ENCODE results near the gene NOS1AP.

Gene NOS1AP

DNA sequence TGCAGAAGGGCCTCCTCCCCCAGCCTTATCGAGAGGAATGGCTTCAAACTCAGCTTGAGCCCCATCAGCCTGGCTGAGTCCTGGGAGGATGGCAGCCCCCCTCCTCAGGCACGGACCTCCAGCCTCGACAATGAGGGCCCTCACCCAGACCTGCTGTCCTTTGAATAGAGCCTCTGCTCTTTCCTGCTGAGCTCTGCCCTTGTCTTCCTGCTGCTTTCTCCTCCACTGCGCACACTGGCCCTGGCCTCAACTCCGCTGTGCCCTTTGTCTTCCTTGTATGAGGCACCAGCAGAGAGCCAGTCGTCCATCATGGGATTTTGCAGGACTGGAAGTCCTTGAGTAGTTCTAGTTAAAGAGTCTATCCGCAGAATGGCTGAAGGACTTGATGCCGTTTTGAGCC is 314.0 kb downstream of the NOS1AP start:
- H3K4me2 ChIP-seq (ENCODE audit: low read length, poor library complexity, severe bottlenecking) = no peak overlapping the region
- WGBS = 93% methylated on average over 8 of the region's 8 CpGs

DNA sequence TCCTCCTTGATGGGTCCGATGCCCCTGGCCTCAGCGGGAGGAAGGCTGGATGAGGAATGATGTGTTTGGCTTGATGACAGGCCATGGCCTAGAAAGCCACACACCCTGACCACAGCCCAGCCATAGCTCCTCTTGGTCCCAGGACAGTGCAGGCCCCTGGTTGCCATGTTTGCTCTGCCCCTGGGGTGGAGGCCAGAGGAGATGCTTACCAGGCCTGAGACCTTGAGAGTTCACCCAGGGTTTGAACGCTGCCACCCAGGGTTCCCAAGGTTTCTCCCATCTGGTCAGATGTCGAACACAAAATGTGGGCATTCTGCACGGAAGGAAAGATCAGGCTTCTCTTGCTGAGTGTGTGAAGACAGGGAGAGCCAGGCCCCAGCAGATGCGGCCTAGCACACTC is 314.6 kb downstream of the NOS1AP start:
- H3K14ac ChIP-seq (ENCODE audit: low read length in 2 of 2) = no peak overlapping the region
- H2BK12ac ChIP-seq (ENCODE audit: low read length in 2 of 2) = no peak overlapping the region
- no peak overlapping the region for H3K4ac ChIP-seq (ENCODE audit: low read depth in 1 of 2, low read length in 2 of 2)
- no peak overlapping the region for H2AK5ac ChIP-seq (ENCODE audit: low read length, severe bottlenecking)
- no peak overlapping the region for H2BK120ac ChIP-seq (ENCODE audit: low read depth, low read length)
- H3K9ac ChIP-seq (ENCODE audit: low read length) = no peak overlapping the region
- no peak overlapping the region for H3K4me2 ChIP-seq (ENCODE audit: low read length, poor library complexity, severe bottlenecking)
- H3K4me1 ChIP-seq (ENCODE audit: control insufficient read depth, insufficient read depth, low read depth, low read length) = peaks cover 8% of the 10 kb centered on the region
- no peak overlapping the region for H3K23ac ChIP-seq (ENCODE audit: low read length in 2 of 2)
- WGBS = 95% methylated on average over 4 of the region's 6 CpGs
- H2BK5ac ChIP-seq (ENCODE audit: low read depth, low read length, poor library complexity, severe bottlenecking) = no peak overlapping the region
- H2AFZ ChIP-seq (ENCODE audit: low read depth, low read length) = no peak overlapping the region
- H3K27ac ChIP-seq (ENCODE audit: low read length, poor library complexity, severe bottlenecking) = no peak overlapping the region
- peaks cover 0 to 4% of the 10 kb centered on the region in 2 experiments for H3K36me3 ChIP-seq (ENCODE audit: control insufficient read depth in 1 of 2, insufficient read depth in 2 of 2, low read depth in 1 of 2, low read length in 2 of 2)
- peaks cover 0 to 26% of the 10 kb centered on the region in 2 experiments for H3K27me3 ChIP-seq (ENCODE audit: control insufficient read depth in 1 of 2, insufficient read depth in 1 of 2, low read length in 2 of 2)
- no peak overlapping the region for H4K91ac ChIP-seq (ENCODE audit: low read length)
- no peak overlapping the region for H4K8ac ChIP-seq (ENCODE audit: low read length)
- H2BK15ac ChIP-seq (ENCODE audit: low read depth, poor library complexity, severe bottlenecking) = no peak overlapping the region
- no peak for DNase-seq
- H3K79me1 ChIP-seq (replicated peaks; ENCODE audit: low read length, poor library complexity, severe bottlenecking) = no peaks in the 10 kb centered on the region
- no peaks in the 10 kb centered on the region for H3K9me3 ChIP-seq (ENCODE audit: control insufficient read depth, low read length)
- no peak overlapping the region for H3K4me3 ChIP-seq (ENCODE audit: insufficient read depth in 1 of 2, low read depth in 1 of 2, low read length in 2 of 2)
- H3K18ac ChIP-seq (ENCODE audit: low read depth in 1 of 2, low read length in 2 of 2) = no peak overlapping the region

More for the DNA sequence above, 314.0 kb downstream of the NOS1AP start:
- peak overlapping the region in 1 of 2 experiments; percentile 51 for H3K14ac ChIP-seq (ENCODE audit: low read length in 2 of 2)
- H3K4me3 ChIP-seq (ENCODE audit: insufficient read depth in 1 of 2, low read depth in 1 of 2, low read length in 2 of 2) = no peak overlapping the region
- peaks cover 0 to 20% of the 10 kb centered on the region in 2 experiments for H3K27me3 ChIP-seq (ENCODE audit: control insufficient read depth in 1 of 2, insufficient read depth in 1 of 2, low read length in 2 of 2)
- peaks cover 0 to 4% of the 10 kb centered on the region in 2 experiments for H3K36me3 ChIP-seq (ENCODE audit: control insufficient read depth in 1 of 2, insufficient read depth in 2 of 2, low read depth in 1 of 2, low read length in 2 of 2)
- peaks cover 6% of the 10 kb centered on the region for H3K4me1 ChIP-seq (ENCODE audit: control insufficient read depth, insufficient read depth, low read depth, low read length)
- H2BK15ac ChIP-seq (ENCODE audit: low read depth, poor library complexity, severe bottlenecking) = no peak overlapping the region
- no peaks in the 10 kb centered on the region for H3K9me3 ChIP-seq (ENCODE audit: control insufficient read depth, low read length)
- no peak overlapping the region for H2AFZ ChIP-seq (ENCODE audit: low read depth, low read length)
- no peak overlapping the region for H3K18ac ChIP-seq (ENCODE audit: low read depth in 1 of 2, low read length in 2 of 2)
- H2BK12ac ChIP-seq (ENCODE audit: low read length in 2 of 2) = no peak overlapping the region
- H2AK5ac ChIP-seq (ENCODE audit: low read length, severe bottlenecking) = no peak overlapping the region
- H3K79me1 ChIP-seq (replicated peaks; ENCODE audit: low read length, poor library complexity, severe bottlenecking) = no peaks in the 10 kb centered on the region
- no peak overlapping the region for H3K9ac ChIP-seq (ENCODE audit: low read length)
- no peak overlapping the region for H4K8ac ChIP-seq (ENCODE audit: low read length)
- no peak overlapping the region for H3K4ac ChIP-seq (ENCODE audit: low read depth in 1 of 2, low read length in 2 of 2)
- DNase-seq = no peak
- no peak overlapping the region for H3K27ac ChIP-seq (ENCODE audit: low read length, poor library complexity, severe bottlenecking)
- H2BK5ac ChIP-seq (ENCODE audit: low read depth, low read length, poor library complexity, severe bottlenecking) = no peak overlapping the region
- H2BK120ac ChIP-seq (ENCODE audit: low read depth, low read length) = no peak overlapping the region
- H3K23ac ChIP-seq (ENCODE audit: low read length in 2 of 2) = no peak overlapping the region
- no peak overlapping the region for H4K91ac ChIP-seq (ENCODE audit: low read length)

DNA sequence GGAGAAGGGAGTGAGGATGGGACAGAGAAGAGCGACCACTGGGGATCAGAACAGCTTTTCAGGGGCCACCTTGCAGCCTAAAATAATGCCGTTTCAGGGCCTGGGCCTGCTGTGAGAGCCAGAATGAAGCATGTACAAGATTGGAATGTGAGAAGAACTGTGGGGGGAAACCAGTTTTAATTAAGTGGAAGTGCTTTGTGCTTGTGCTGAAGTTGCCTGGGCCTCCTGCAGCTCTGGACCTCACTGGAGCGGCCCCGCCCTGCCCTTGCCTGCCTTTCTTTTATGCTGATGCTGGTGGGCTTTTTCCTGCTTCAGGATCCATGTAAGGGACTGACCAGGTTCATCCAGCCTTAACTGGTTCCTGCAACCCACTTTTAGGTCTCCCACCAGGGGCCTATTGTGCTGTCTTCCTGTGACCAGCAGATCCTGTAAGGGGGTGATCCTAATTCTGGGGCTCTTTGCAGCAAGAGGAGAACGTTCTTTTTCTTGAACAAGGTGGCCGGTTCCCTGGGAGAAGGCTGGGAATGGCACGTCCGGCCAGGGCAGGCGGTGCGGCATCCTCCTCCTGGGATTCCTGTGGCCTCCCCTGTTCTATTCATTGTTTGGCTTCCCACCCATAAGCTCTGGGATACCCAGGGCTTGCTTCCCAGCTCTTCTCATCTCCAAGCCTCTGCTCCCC is 315.2 kb downstream of the NOS1AP start:
- DNase-seq = no peak
- H3K4me3 ChIP-seq (ENCODE audit: insufficient read depth in 1 of 2, low read depth in 1 of 2, low read length in 2 of 2) = no peak overlapping the region
- H3K23ac ChIP-seq (ENCODE audit: low read length in 2 of 2) = no peak overlapping the region
- peaks cover 0 to 4% of the 10 kb centered on the region in 2 experiments for H3K36me3 ChIP-seq (ENCODE audit: control insufficient read depth in 1 of 2, insufficient read depth in 2 of 2, low read depth in 1 of 2, low read length in 2 of 2)
- no peak overlapping the region for H2BK120ac ChIP-seq (ENCODE audit: low read depth, low read length)
- no peak overlapping the region for H2AK5ac ChIP-seq (ENCODE audit: low read length, severe bottlenecking)
- no peak overlapping the region for H3K9ac ChIP-seq (ENCODE audit: low read length)
- H3K27ac ChIP-seq (ENCODE audit: low read length, poor library complexity, severe bottlenecking) = no peak overlapping the region
- H3K18ac ChIP-seq (ENCODE audit: low read depth in 1 of 2, low read length in 2 of 2) = no peak overlapping the region
- no peak overlapping the region for H2BK15ac ChIP-seq (ENCODE audit: low read depth, poor library complexity, severe bottlenecking)
- peaks cover 11% of the 10 kb centered on the region for H3K4me1 ChIP-seq (ENCODE audit: control insufficient read depth, insufficient read depth, low read depth, low read length)
- H3K4me2 ChIP-seq (ENCODE audit: low read length, poor library complexity, severe bottlenecking) = no peak overlapping the region
- no peak overlapping the region for H3K4ac ChIP-seq (ENCODE audit: low read depth in 1 of 2, low read length in 2 of 2)
- no peak overlapping the region for H2AFZ ChIP-seq (ENCODE audit: low read depth, low read length)
- H3K79me1 ChIP-seq (replicated peaks; ENCODE audit: low read length, poor library complexity, severe bottlenecking) = no peaks in the 10 kb centered on the region
- H2BK12ac ChIP-seq (ENCODE audit: low read length in 2 of 2) = no peak overlapping the region
- no peak overlapping the region for H3K14ac ChIP-seq (ENCODE audit: low read length in 2 of 2)
- H4K91ac ChIP-seq (ENCODE audit: low read length) = no peak overlapping the region
- H2BK5ac ChIP-seq (ENCODE audit: low read depth, low read length, poor library complexity, severe bottlenecking) = no peak overlapping the region
- WGBS = 96% methylated on average over 10 of the region's 10 CpGs
- H4K8ac ChIP-seq (ENCODE audit: low read length) = no peak overlapping the region
- H3K9me3 ChIP-seq (ENCODE audit: control insufficient read depth, low read length) = no peaks in the 10 kb centered on the region
- peaks cover 0 to 32% of the 10 kb centered on the region in 2 experiments for H3K27me3 ChIP-seq (ENCODE audit: control insufficient read depth in 1 of 2, insufficient read depth in 1 of 2, low read length in 2 of 2)

DNA sequence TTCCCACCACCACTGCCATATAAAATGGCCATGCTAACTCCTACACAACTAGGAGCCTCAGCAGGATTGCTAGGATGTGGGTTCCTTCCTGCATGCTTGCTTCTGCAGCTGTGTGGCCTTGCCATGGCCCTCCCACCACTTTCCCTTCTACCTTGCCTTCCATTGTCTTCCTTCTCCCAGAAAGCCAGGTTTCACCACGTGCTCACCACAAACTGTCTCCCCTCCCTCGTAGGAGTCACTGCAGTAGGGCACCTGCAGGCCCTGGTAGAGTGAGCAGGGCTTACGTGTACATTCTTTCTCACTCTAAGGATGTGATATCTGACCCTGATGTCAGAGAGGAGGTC is 315.8 kb downstream of the NOS1AP start:
- no peak overlapping the region for H2BK15ac ChIP-seq (ENCODE audit: low read depth, poor library complexity, severe bottlenecking)
- no peak overlapping the region for H3K18ac ChIP-seq (ENCODE audit: low read depth in 1 of 2, low read length in 2 of 2)
- peaks cover 0 to 36% of the 10 kb centered on the region in 2 experiments for H3K27me3 ChIP-seq (ENCODE audit: control insufficient read depth in 1 of 2, insufficient read depth in 1 of 2, low read length in 2 of 2)
- H3K36me3 ChIP-seq (ENCODE audit: control insufficient read depth in 1 of 2, insufficient read depth in 2 of 2, low read depth in 1 of 2, low read length in 2 of 2) = peaks cover 0 to 4% of the 10 kb centered on the region in 2 experiments
- no peak overlapping the region for H4K91ac ChIP-seq (ENCODE audit: low read length)
- no peak overlapping the region for H2BK120ac ChIP-seq (ENCODE audit: low read depth, low read length)
- DNase-seq = no peak
- no peak overlapping the region for H2AFZ ChIP-seq (ENCODE audit: low read depth, low read length)
- H3K14ac ChIP-seq (ENCODE audit: low read length in 2 of 2) = no peak overlapping the region
- no peak overlapping the region for H3K4ac ChIP-seq (ENCODE audit: low read depth in 1 of 2, low read length in 2 of 2)
- H3K9ac ChIP-seq (ENCODE audit: low read length) = no peak overlapping the region
- H3K23ac ChIP-seq (ENCODE audit: low read length in 2 of 2) = no peak overlapping the region
- H3K4me2 ChIP-seq (ENCODE audit: low read length, poor library complexity, severe bottlenecking) = no peak overlapping the region
- no peaks in the 10 kb centered on the region for H3K9me3 ChIP-seq (ENCODE audit: control insufficient read depth, low read length)
- 75% methylated on average over 3 of the region's 3 CpGs for WGBS
- no peaks in the 10 kb centered on the region for H3K79me1 ChIP-seq (replicated peaks; ENCODE audit: low read length, poor library complexity, severe bottlenecking)
- no peak overlapping the region for H4K8ac ChIP-seq (ENCODE audit: low read length)
- no peak overlapping the region for H2BK5ac ChIP-seq (ENCODE audit: low read depth, low read length, poor library complexity, severe bottlenecking)
- H2AK5ac ChIP-seq (ENCODE audit: low read length, severe bottlenecking) = no peak overlapping the region
- no peak overlapping the region for H3K27ac ChIP-seq (ENCODE audit: low read length, poor library complexity, severe bottlenecking)
- no peak overlapping the region for H2BK12ac ChIP-seq (ENCODE audit: low read length in 2 of 2)
- H3K4me3 ChIP-seq (ENCODE audit: insufficient read depth in 1 of 2, low read depth in 1 of 2, low read length in 2 of 2) = no peak overlapping the region
- H3K4me1 ChIP-seq (ENCODE audit: control insufficient read depth, insufficient read depth, low read depth, low read length) = peaks cover 16% of the 10 kb centered on the region
